MCF 10A (cell line): ENCODE results near the gene TBCK. TPM values are rescaled to one million over a fixed set of nuclear protein-coding genes. Genes with fewer than 3 reads are reported as not detected.

Experiments
- BruUV-seq: library from RNA; stranded (reverse); fragments of 400-500 nt; replicated peaks from 2 replicates; lab custom pipeline; 2021; lab: Mats Ljungman, UMichigan
- CTCF ChIA-PET: fragments of 300-600 bp; sonication (Branson Sonifier 250); formaldehyde crosslinking; extraction: SDS; loops from one replicate; lab custom pipeline; 2021; ENCODE audit warnings: antibody characterized with exemption, inconsistent platforms; lab: Yijun Ruan, JAX
- POLR2A ChIA-PET: fragments of 300-600, 350-650 bp; sonication (Branson Sonifier 250); formaldehyde crosslinking; extraction: SDS; loops from one replicate; lab custom pipeline; 2020; ENCODE audit warnings: antibody characterized with exemption, inconsistent platforms; lab: Yijun Ruan, JAX
- DNase-seq: peaks from one replicate; pipeline ENCODE4 v3.0.0-alpha.2; 2018; ENCODE audit not compliant: unreplicated experiment
- H3K27ac Mint-ChIP-seq: one replicate; pipeline ENCODE4 v1.8.0; 2022; ENCODE audit warnings: mild to moderate bottlenecking, low read depth, mixed read lengths; ENCODE audit not compliant: unreplicated experiment
- H3K27me3 Mint-ChIP-seq: one replicate; pipeline ENCODE4 v1.8.0; 2022; ENCODE audit warnings: mixed read lengths; ENCODE audit not compliant: insufficient read depth, unreplicated experiment
- H3K36me3 Mint-ChIP-seq: one replicate; pipeline ENCODE4 v1.8.0; 2022; ENCODE audit warnings: mild to moderate bottlenecking, moderate library complexity, mixed read lengths; ENCODE audit not compliant: insufficient read depth, unreplicated experiment
- H3K4me1 Mint-ChIP-seq: one replicate; pipeline ENCODE4 v1.8.0; 2022; ENCODE audit warnings: mixed read lengths; ENCODE audit not compliant: insufficient read depth, unreplicated experiment
- H3K4me3 Mint-ChIP-seq: one replicate; pipeline ENCODE4 v1.8.0; 2022; ENCODE audit warnings: mild to moderate bottlenecking, moderate library complexity, mixed read lengths; ENCODE audit not compliant: unreplicated experiment
- H3K9me3 Mint-ChIP-seq: one replicate; pipeline ENCODE4 v1.8.0; 2022; ENCODE audit warnings: mixed read lengths; ENCODE audit not compliant: unreplicated experiment
- CTCF ChIP-seq: fragments of 200-600 bp; IDR thresholded peaks from one replicate; pipeline ENCODE4 v1.8.0; 2022; ENCODE audit warnings: antibody characterized with exemption, mild to moderate bottlenecking; ENCODE audit not compliant: unreplicated experiment
- intact Hi-C: fragments of 100-400 bp; cut with micrococcal nuclease; formaldehyde crosslinking; loops from 2 replicates; pipeline ENCODE4 v1.14.1; 2022
- total RNA-seq: library from RNA; stranded (reverse); gene quantifications from 2 replicates; pipeline ENCODE4 v1.2.3, GENCODE V29; 2022

Gene TBCK
- total RNA-seq, 1 experiment from 2014 or later = 27.8 TPM

DNA sequence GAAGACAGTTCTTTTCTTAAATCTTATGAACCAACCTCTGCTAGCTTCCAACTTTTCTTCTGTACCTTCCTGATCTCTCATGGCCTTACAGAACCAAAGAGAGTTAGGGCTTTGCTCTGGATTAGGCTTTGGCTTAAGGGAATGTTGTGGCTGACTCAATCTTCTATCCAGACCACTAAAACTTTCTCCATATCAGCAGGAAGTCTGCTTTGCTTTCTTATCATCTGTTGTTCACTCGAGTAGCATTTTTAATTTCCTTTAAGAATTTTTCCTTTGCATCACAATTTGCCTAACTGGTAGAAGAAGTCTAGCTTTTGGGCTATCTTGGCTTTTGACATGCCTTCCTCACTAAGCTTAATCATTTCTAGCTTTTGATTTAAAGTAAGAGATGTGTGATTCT, 167.0 kb downstream of the TBCK start:
- intact Hi-C loops = no loop called here
- ChIA-PET POLR2A (no interaction called here), CTCF (interaction anchor here (0.6 kb wide), 1 partner anchor 19 kb away, joined by 4 read pairs; no protein-coding TSS in a partner anchor)
- BruUV-seq = no TSS peak
- no peak overlapping the region for H3K27ac Mint-ChIP-seq
- no peak overlapping the region for H3K4me3 Mint-ChIP-seq
- H3K9me3 Mint-ChIP-seq = peaks cover 22% of the 10 kb centered on the region
- no peaks in the 10 kb centered on the region for H3K36me3 Mint-ChIP-seq
- no peaks in the 10 kb centered on the region for H3K4me1 Mint-ChIP-seq
- DNase-seq = no peak
- H3K27me3 Mint-ChIP-seq = no peaks in the 10 kb centered on the region
- no peak for TF ChIP-seq CTCF

GRCh38 chr4:106142616-106143127, 173.3 kb downstream of the TBCK start:
- H3K36me3 Mint-ChIP-seq = peaks cover 4% of the 10 kb centered on the region
- CTCF ChIA-PET = interaction anchor here (0.6 kb wide), 1 partner anchor 33 kb away, joined by 4 read pairs; no protein-coding TSS in a partner anchor
- no peak for DNase-seq
- no peak overlapping the region for H3K4me3 Mint-ChIP-seq
- no peaks in the 10 kb centered on the region for H3K4me1 Mint-ChIP-seq
- no peak for TF ChIP-seq CTCF
- H3K9me3 Mint-ChIP-seq = peaks cover 7% of the 10 kb centered on the region
- H3K27me3 Mint-ChIP-seq = no peaks in the 10 kb centered on the region
- H3K27ac Mint-ChIP-seq = no peak overlapping the region
- no TSS peak for BruUV-seq
- intact Hi-C loops = no loop called here
- POLR2A ChIA-PET = no interaction called here

GRCh38 chr4:106140601-106141000, 175.4 kb downstream of the TBCK start:
- intact Hi-C loops = loop anchor here (1.0 kb wide), 1 partner anchor 425 kb away; no protein-coding TSS in a partner anchor
- BruUV-seq = no TSS peak
- Mint-ChIP-seq H3K27ac (no peak overlapping the region), H3K9me3 (no peaks in the 10 kb centered on the region), H3K4me3 (no peak overlapping the region), H3K4me1 (no peaks in the 10 kb centered on the region), H3K27me3 (no peaks in the 10 kb centered on the region), H3K36me3 (peaks cover 4% of the 10 kb centered on the region)
- ChIA-PET POLR2A (interaction anchor here (0.7 kb wide), 1 partner anchor 231 kb away, joined by 3 read pairs; no protein-coding TSS in a partner anchor), CTCF (interaction anchor here (0.6 kb wide), 2 partner anchors 158 to 358 kb away, joined by 3 to 4 read pairs; no protein-coding TSS in a partner anchor)
- TF ChIP-seq CTCF = no peak
- peak; percentile 5 for DNase-seq

DNA sequence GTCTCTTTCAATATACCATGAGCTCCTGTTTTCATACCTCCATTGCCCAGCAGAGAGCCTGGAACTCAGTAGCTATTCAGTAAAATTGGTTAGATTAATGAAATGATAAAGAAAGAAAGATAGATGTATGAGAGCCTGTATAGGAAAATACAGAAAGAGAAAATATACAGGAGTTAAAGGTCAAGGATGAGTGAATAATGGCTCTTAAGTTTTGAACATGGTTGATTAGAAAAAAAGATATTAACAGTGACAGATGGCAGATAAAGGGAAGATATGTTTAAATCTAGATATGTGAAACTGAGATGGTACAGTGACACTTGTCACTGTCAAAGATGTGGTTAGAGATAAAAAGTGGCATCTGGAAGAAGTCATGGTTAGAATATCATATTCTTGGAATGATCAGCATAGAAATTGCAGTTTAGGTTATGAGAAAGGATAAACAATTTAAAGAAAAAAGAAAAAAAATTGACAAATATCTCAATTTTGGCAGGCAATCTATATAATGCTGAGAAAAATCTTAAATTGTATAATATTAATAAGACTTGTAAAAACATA, 179.2 kb downstream of the TBCK start:
- BruUV-seq = no TSS peak
- intact Hi-C loops = no loop called here
- Mint-ChIP-seq H3K4me3 (no peak overlapping the region), H3K27ac (no peak overlapping the region), H3K4me1 (no peaks in the 10 kb centered on the region), H3K9me3 (no peaks in the 10 kb centered on the region), H3K27me3 (no peaks in the 10 kb centered on the region), H3K36me3 (no peaks in the 10 kb centered on the region)
- TF ChIP-seq CTCF = no peak
- ChIA-PET POLR2A (no interaction called here), CTCF (interaction anchor here (0.6 kb wide), 1 partner anchor 44 kb away, joined by 3 read pairs; no protein-coding TSS in a partner anchor)
- no peak for DNase-seq
